Caco-2 (cell line): Measurements from ENCODE around the gene ZNF469. TPM values are rescaled to one million over a fixed set of nuclear protein-coding genes. Genes with fewer than 3 reads are reported as not detected.

ENCODE experiments used
- BruUV-seq: library from RNA; stranded (reverse); fragments of 400-500 nt; replicated peaks from 2 replicates; lab custom pipeline; 2021; lab: Mats Ljungman, UMichigan
- CTCF ChIA-PET: fragments of 300-600 bp; sonication (Branson Sonifier 250); formaldehyde crosslinking; loops from one replicate; lab custom pipeline; 2022; ENCODE audit warnings: antibody characterized with exemption; lab: Charles Lee
- POLR2A ChIA-PET: fragments of 300-600 bp; sonication (Branson Sonifier 250); formaldehyde crosslinking; loops from one replicate; lab custom pipeline; 2022; ENCODE audit warnings: antibody characterized with exemption; lab: Charles Lee
- DNase-seq, 2 experiments: peaks; one replicate each; pipeline versions ENCODE4 v3.0.0 to v3.0.0-alpha.2; 2020 to 2022
- H3K27me3 ChIP-seq: replicated peaks from 2 replicates; pipeline ENCODE4 v1.6.0; 2011; ENCODE audit warnings: low read length; ENCODE audit not compliant: control insufficient read depth, insufficient read depth
- H3K36me3 ChIP-seq: 2 replicates; pipeline ENCODE4 v1.5.1; 2011; ENCODE audit warnings: low read length; ENCODE audit not compliant: control insufficient read depth, insufficient read depth
- H3K4me1 ChIP-seq: fragments of 250-450 bp; sonication (Bioruptor Pico); 2 replicates; pipeline ENCODE4 v1.5.1; 2020; ENCODE audit warnings: mild to moderate bottlenecking
- H3K4me3 ChIP-seq: 2 replicates; pipeline ENCODE4 v1.5.1; 2011; ENCODE audit warnings: low read depth, mild to moderate bottlenecking, control low read depth, low read length
- H3K9me3 ChIP-seq: fragments of 250-450 bp; sonication (Bioruptor Pico); 2 replicates; pipeline ENCODE4 v1.5.1; 2020; ENCODE audit warnings: mild to moderate bottlenecking, moderate library complexity
- H3K27ac Mint-ChIP-seq: one replicate; pipeline ENCODE4 v1.8.0; 2022; ENCODE audit warnings: mixed read lengths; ENCODE audit not compliant: unreplicated experiment
- H3K27me3 Mint-ChIP-seq: one replicate; pipeline ENCODE4 v1.8.0; 2022; ENCODE audit warnings: mixed read lengths; ENCODE audit not compliant: insufficient read depth, unreplicated experiment
- H3K36me3 Mint-ChIP-seq: one replicate; pipeline ENCODE4 v1.8.0; 2022; ENCODE audit warnings: mild to moderate bottlenecking, mixed read lengths; ENCODE audit not compliant: insufficient read depth, unreplicated experiment
- H3K4me1 Mint-ChIP-seq: one replicate; pipeline ENCODE4 v1.8.0; 2022; ENCODE audit warnings: low read depth, mixed read lengths; ENCODE audit not compliant: unreplicated experiment
- H3K4me3 Mint-ChIP-seq: one replicate; pipeline ENCODE4 v1.8.0; 2022; ENCODE audit warnings: mild to moderate bottlenecking, moderate library complexity, mixed read lengths; ENCODE audit not compliant: unreplicated experiment
- H3K9me3 Mint-ChIP-seq: one replicate; pipeline ENCODE4 v1.8.0; 2022; ENCODE audit warnings: mixed read lengths; ENCODE audit not compliant: unreplicated experiment
- CTCF ChIP-seq, 2 experiments: fragments of 200-600 bp in 1 of 2; IDR thresholded peaks; 1 replicate in 1 of 2; 2 replicates in 1 of 2; pipeline versions ENCODE4 v1.5.1 to v1.8.0; 2011 to 2022; ENCODE audit warnings: antibody characterized with exemption in 1 of 2, control low read depth in 1 of 2, inconsistent platforms in 1 of 2, low read depth in 1 of 2, low read length in 1 of 2, mild to moderate bottlenecking in 1 of 2, moderate library complexity in 1 of 2; ENCODE audit not compliant: insufficient read depth in 1 of 2, severe bottlenecking in 1 of 2, unreplicated experiment in 1 of 2
- intact Hi-C: fragments of 100-400 bp; cut with micrococcal nuclease; formaldehyde crosslinking; loops from one replicate; pipeline ENCODE4 v1.10.0; 2022; ENCODE audit not compliant: unreplicated experiment
- total RNA-seq: library from RNA; stranded (reverse); gene quantifications from 2 replicates; pipeline ENCODE4 v1.2.3, GENCODE V29; 2022

Gene ZNF469
- total RNA-seq, 1 experiment from 2014 or later = 0.07 TPM

DNA sequence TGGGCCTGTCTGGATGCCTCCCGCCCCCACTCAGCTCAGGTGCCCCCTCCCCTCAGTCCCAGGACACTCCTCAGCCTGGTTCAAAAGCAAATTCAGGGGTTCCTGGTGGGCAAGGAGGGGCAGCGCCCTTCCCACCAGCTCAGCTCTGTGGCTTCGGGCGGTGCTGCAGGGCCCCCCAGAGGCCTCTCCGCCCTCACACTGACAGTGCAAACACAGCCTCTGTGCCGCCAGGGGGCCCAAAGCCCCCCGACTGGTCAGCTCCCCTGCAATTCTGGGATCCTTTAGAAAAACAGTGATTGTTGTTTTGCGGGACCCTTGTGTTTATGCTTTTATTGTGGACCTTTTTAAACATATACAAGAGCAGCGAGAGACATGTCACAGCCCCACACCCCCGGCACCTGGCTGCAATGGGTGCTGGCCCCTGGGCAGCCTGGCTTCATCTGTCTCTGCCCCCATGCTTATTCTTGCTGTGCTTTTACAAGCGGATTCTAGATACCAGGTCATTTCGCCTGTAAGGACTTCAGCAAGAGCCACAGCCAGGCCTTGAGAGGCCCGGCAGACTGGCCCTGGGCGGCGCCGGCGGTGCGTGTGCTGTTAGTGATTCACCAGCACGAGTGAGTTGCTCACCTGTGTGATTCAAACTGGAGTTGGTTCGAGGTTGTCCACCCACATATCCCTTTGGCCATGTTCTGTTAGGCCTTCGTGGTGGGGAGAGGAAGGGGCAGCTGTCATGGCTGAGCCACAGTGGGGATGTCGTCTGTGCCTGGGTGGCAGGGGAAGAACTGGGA, 21.2 kb downstream of the ZNF469 start:
- Histone ChIP-seq H3K27me3 (no peaks in the 10 kb centered on the region), H3K4me3 (no peak overlapping the region), H3K4me1 (no peaks in the 10 kb centered on the region), H3K9me3 (no peaks in the 10 kb centered on the region), H3K36me3 (no peaks in the 10 kb centered on the region)
- peak in 1 of 2 experiments; percentile 11 for TF ChIP-seq CTCF (IDR thresholded peaks at IDR 0.05; ENCODE audit: insufficient read depth in 1 of 2, low read depth in 1 of 2, low read length in 1 of 2, severe bottlenecking in 1 of 2, unreplicated experiment in 1 of 2)
- POLR2A ChIA-PET = no interaction called here
- no peaks in the 10 kb centered on the region for H3K36me3 Mint-ChIP-seq
- no peak overlapping the region for H3K4me3 Mint-ChIP-seq
- DNase-seq = no peak
- no peaks in the 10 kb centered on the region for H3K4me1 Mint-ChIP-seq
- intact Hi-C loops = no loop called here
- H3K27me3 Mint-ChIP-seq = no peaks in the 10 kb centered on the region
- CTCF ChIA-PET = interaction anchor here (1.0 kb wide), 1 partner anchor 23 kb away, joined by 4 read pairs; no protein-coding TSS in a partner anchor
- H3K27ac Mint-ChIP-seq = no peak overlapping the region
- H3K9me3 Mint-ChIP-seq = no peaks in the 10 kb centered on the region
- BruUV-seq = no TSS peak

GRCh38 chr16:88404769-88405168, 22.0 kb downstream of the ZNF469 start:
- intact Hi-C loops = no loop called here
- Histone ChIP-seq H3K4me1 (no peaks in the 10 kb centered on the region), H3K4me3 (no peak overlapping the region), H3K9me3 (no peaks in the 10 kb centered on the region), H3K36me3 (no peaks in the 10 kb centered on the region), H3K27me3 (no peaks in the 10 kb centered on the region)
- CTCF ChIA-PET = no interaction called here
- TF ChIP-seq CTCF (IDR thresholded peaks at IDR 0.05; ENCODE audit: insufficient read depth in 1 of 2, low read depth in 1 of 2, low read length in 1 of 2, severe bottlenecking in 1 of 2, unreplicated experiment in 1 of 2) = no peak
- Mint-ChIP-seq H3K27me3 (no peaks in the 10 kb centered on the region), H3K4me1 (no peaks in the 10 kb centered on the region), H3K27ac (no peak overlapping the region), H3K36me3 (no peaks in the 10 kb centered on the region), H3K4me3 (no peak overlapping the region), H3K9me3 (no peaks in the 10 kb centered on the region)
- POLR2A ChIA-PET = no interaction called here
- no peak for DNase-seq
- BruUV-seq = no TSS peak

- no peak for TF ChIP-seq CTCF (IDR thresholded peaks at IDR 0.05; ENCODE audit: insufficient read depth in 1 of 2, low read depth in 1 of 2, low read length in 1 of 2, severe bottlenecking in 1 of 2, unreplicated experiment in 1 of 2)
- DNase-seq = no peak
- no TSS peak for BruUV-seq
- Mint-ChIP-seq H3K36me3 (no peaks in the 10 kb centered on the region), H3K9me3 (no peaks in the 10 kb centered on the region), H3K27ac (no peak overlapping the region), H3K4me1 (no peaks in the 10 kb centered on the region), H3K27me3 (no peaks in the 10 kb centered on the region), H3K4me3 (no peak overlapping the region)
- Histone ChIP-seq H3K4me1 (no peaks in the 10 kb centered on the region), H3K36me3 (no peaks in the 10 kb centered on the region), H3K9me3 (no peaks in the 10 kb centered on the region), H3K27me3 (no peaks in the 10 kb centered on the region), H3K4me3 (no peak overlapping the region)
- intact Hi-C loops = no loop called here
- POLR2A ChIA-PET = no interaction called here
- CTCF ChIA-PET = no interaction called here
Measured at GRCh38 chr16:88405216-88406060, 22.7 kb downstream of the ZNF469 start.
